ENCODE data around the gene PPP1R1A. TPM values are rescaled to one million over a fixed set of nuclear protein-coding genes. Genes with fewer than 3 reads are reported as not detected.

PPP1R1A gene
- total RNA-seq, 1 experiment from 2014 or later: 8.5 TPM

- no peaks in the 10 kb centered on the region for H3K9me3 ChIP-seq (ENCODE audit: control insufficient read depth, low read depth, low read length)
- H3K27ac Mint-ChIP-seq: peak overlapping the region in 2 of 3 experiments; percentile 8 to 86; a peak in 3 of 7 replicates
- no peak overlapping the region for H2BK120ac ChIP-seq (ENCODE audit: low read depth, low read length, poor library complexity, severe bottlenecking)
- no peaks in the 10 kb centered on the region; a peak in 1 of 7 replicates for H3K36me3 Mint-ChIP-seq (ENCODE audit: insufficient read depth in 1 of 3, low read depth in 3 of 3)
- H2BK15ac ChIP-seq (ENCODE audit: low read depth, low read length): no peak overlapping the region
- no peak overlapping the region for H2BK20ac ChIP-seq (ENCODE audit: low read depth, low read length, poor library complexity, severe bottlenecking)
- no peak overlapping the region for H3K9ac ChIP-seq (ENCODE audit: extremely low read depth, insufficient read length, low read length)
- H3K4me2 ChIP-seq (ENCODE audit: insufficient read depth, insufficient read length, low read length): no peak overlapping the region
- H3K27ac ChIP-seq (ENCODE audit: insufficient read length, low read depth, low read length): no peak overlapping the region
- no peaks in the 10 kb centered on the region for H3K79me2 ChIP-seq (ENCODE audit: insufficient read depth, low read length)
- no CpG with 5 or more reads among the region's 3 CpGs for WGBS (ENCODE audit: extremely low coverage, insufficient read length, low lambda C conversion rate)
- no peak overlapping the region for H3T11ph ChIP-seq (ENCODE audit: low read length)
- peaks cover 90% of the 10 kb centered on the region for H3K27me3 Mint-ChIP-seq (ENCODE audit: low read depth)
- H4K91ac ChIP-seq (ENCODE audit: insufficient read length, low read depth, low read length): no peak overlapping the region
- no peaks in the 10 kb centered on the region; a peak in 1 of 5 replicates for H3K9me3 Mint-ChIP-seq
- no peak overlapping the region for H3K23ac ChIP-seq (ENCODE audit: insufficient read length, low read depth, low read length)
- peaks cover 1% of the 10 kb centered on the region for H3K4me1 ChIP-seq (ENCODE audit: insufficient read depth, low read length)
- no peaks in the 10 kb centered on the region for H3K79me1 ChIP-seq (ENCODE audit: insufficient read depth, low read depth, low read length, poor library complexity, severe bottlenecking)
- H2AK5ac ChIP-seq (ENCODE audit: insufficient read length, low read length): no peak overlapping the region
- DNase-seq: no peak
- no peaks in the 10 kb centered on the region for H4K20me1 ChIP-seq (ENCODE audit: control insufficient read depth, insufficient read depth, insufficient read length)
- peak overlapping the region; percentile 34 to 59; a peak in 4 of 5 replicates for H3K4me3 Mint-ChIP-seq
- no peak for TF ChIP-seq CTCF (conservative IDR thresholded peaks at IDR 0.05)
- no peaks in the 10 kb centered on the region for H3K23me2 ChIP-seq (ENCODE audit: insufficient read length, low read depth, low read length, poor library complexity, severe bottlenecking)
- H3K56ac ChIP-seq (ENCODE audit: insufficient read length, low read depth, low read length): no peak overlapping the region
- no peak overlapping the region for H2BK12ac ChIP-seq (ENCODE audit: insufficient read length, low read depth, low read length)
- peaks cover 47 to 63% of the 10 kb centered on the region in 2 experiments for H3K4me1 Mint-ChIP-seq
- peaks cover 25% of the 10 kb centered on the region; the same call in 1 of the 2 replicates for H3K27me3 ChIP-seq (ENCODE audit: insufficient read depth, low read length)
- H3K14ac ChIP-seq (ENCODE audit: insufficient read depth, low read length): no peak overlapping the region
- no peak overlapping the region for H3K18ac ChIP-seq (ENCODE audit: insufficient read length, low read depth, low read length)
- H2BK5ac ChIP-seq (ENCODE audit: insufficient read length, low read length): no peak overlapping the region
- H3K4ac ChIP-seq (ENCODE audit: low read depth, low read length): no peak overlapping the region
- no peak overlapping the region for H2AFZ ChIP-seq (ENCODE audit: low read length)
- H4K5ac ChIP-seq (ENCODE audit: insufficient read length, low read depth, low read length): no peak overlapping the region
- no peak overlapping the region for H4K8ac ChIP-seq (replicated peaks; ENCODE audit: insufficient read length, low read depth, low read length)
These were observed 22.4 kb downstream of the PPP1R1A start for GRCh38 chr12:54565986-54566544.
